OCI-LY1 (cell line): Measurements from ENCODE around the gene ADAM19.

Experiments used
- H2AFZ ChIP-seq: fragments of 200-600 bp; sonication (generic), shearing (Covaris generic); 2 replicates; pipeline ENCODE4 v1.6.0; 2014; ENCODE audit warnings: antibody characterized with exemption, mild to moderate bottlenecking, low read length
- H3F3A ChIP-seq: fragments of 200-600 bp; sonication (generic), shearing (Covaris generic); 2 replicates; pipeline ENCODE4 v1.6.0; 2014; ENCODE audit warnings: mild to moderate bottlenecking, antibody characterized with exemption, low read length, moderate library complexity; ENCODE audit not compliant: insufficient read depth
- H3K27ac ChIP-seq: fragments of 200-600 bp; sonication (generic); 2 replicates; pipeline ENCODE4 v1.5.1; 2014; ENCODE audit warnings: low read length, mixed run types, mild to moderate bottlenecking, low read depth; ENCODE audit not compliant: poor library complexity, severe bottlenecking
- H3K27me3 ChIP-seq: fragments of 200-600 bp; sonication (generic); 2 replicates; pipeline ENCODE4 v1.6.0; 2014; ENCODE audit warnings: antibody characterized with exemption, mild to moderate bottlenecking, low read length, moderate library complexity; ENCODE audit not compliant: insufficient read depth
- H3K36me3 ChIP-seq: fragments of 200-600 bp; sonication (generic); 2 replicates; pipeline ENCODE4 v1.6.1; 2014; ENCODE audit warnings: mild to moderate bottlenecking, antibody characterized with exemption, low read length, moderate library complexity, mixed read lengths; ENCODE audit not compliant: insufficient read depth
- H3K4me1 ChIP-seq: fragments of 200-600 bp; sonication (generic); 2 replicates; pipeline ENCODE4 v1.5.1; 2014; ENCODE audit warnings: mild to moderate bottlenecking, low read length, moderate library complexity; ENCODE audit not compliant: insufficient read depth, severe bottlenecking
- H3K4me2 ChIP-seq: fragments of 200-600 bp; sonication (generic), shearing (Covaris generic); 2 replicates; pipeline ENCODE4 v1.6.1; 2014; ENCODE audit warnings: low read length
- H3K4me3 ChIP-seq: fragments of 200-600 bp; sonication (generic); 2 replicates; pipeline ENCODE4 v1.5.1; 2014; ENCODE audit warnings: low read length, low read depth, mild to moderate bottlenecking, mixed read lengths; ENCODE audit not compliant: poor library complexity, severe bottlenecking
- H3K79me2 ChIP-seq: fragments of 200-600 bp; shearing (Covaris generic); 2 replicates; pipeline ENCODE4 v1.6.1; 2016; ENCODE audit warnings: mixed run types, low read length, mixed read lengths; ENCODE audit not compliant: insufficient read depth
- H3K9ac ChIP-seq: fragments of 200-600 bp; sonication (generic), shearing (Covaris generic); 2 replicates; pipeline ENCODE4 v1.6.1; 2014; ENCODE audit warnings: mild to moderate bottlenecking, low read length, mixed read lengths
- H3K9me2 ChIP-seq: fragments of 200-600 bp; sonication (generic), shearing (Covaris generic); 2 replicates; pipeline ENCODE4 v1.6.1; 2014; ENCODE audit warnings: low read depth, mild to moderate bottlenecking, low read length, mixed read lengths
- H3K9me3 ChIP-seq: fragments of 200-600 bp; shearing (Covaris generic); 2 replicates; pipeline ENCODE4 v1.6.1; 2014; ENCODE audit warnings: low read length, mixed read lengths
- H4K20me1 ChIP-seq: fragments of 200-600 bp; sonication (generic), shearing (Covaris generic); 2 replicates; pipeline ENCODE4 v1.6.0; 2016; ENCODE audit warnings: mild to moderate bottlenecking, low read length; ENCODE audit not compliant: insufficient read depth
- CTCF ChIP-seq: fragments of 200-600 bp; sonication (generic), shearing (Covaris generic); IDR thresholded peaks from 2 replicates; pipeline ENCODE4 v1.5.1; 2017; ENCODE audit warnings: mild to moderate bottlenecking, antibody characterized with exemption, low read length, moderate library complexity, mixed read lengths
- EZH2 ChIP-seq: fragments of 200-600 bp; sonication (generic), shearing (Covaris generic); IDR thresholded peaks from 2 replicates; pipeline ENCODE4 v1.8.0; 2017; ENCODE audit warnings: borderline replicate concordance, mixed run types, mild to moderate bottlenecking, antibody characterized with exemption, low read length, moderate library complexity, mixed read lengths

Gene ADAM19

GRCh38 chr5:157487358-157487757, 88.2 kb downstream of the ADAM19 start:
- Histone ChIP-seq H4K20me1 (no peaks in the 10 kb centered on the region), H3K9me3 (no peaks in the 10 kb centered on the region), H3K9ac (no peak overlapping the region), H3K27ac (peak overlapping the region; percentile 83), H3K27me3 (no peaks in the 10 kb centered on the region), H3K9me2 (no peaks in the 10 kb centered on the region), H3F3A (no peaks in the 10 kb centered on the region), H3K4me2 (no peak overlapping the region), H3K4me3 (no peak overlapping the region), H2AFZ (no peak overlapping the region), H3K36me3 (no peaks in the 10 kb centered on the region), H3K4me1 (peaks cover 40% of the 10 kb centered on the region), H3K79me2 (no peaks in the 10 kb centered on the region)
- TF ChIP-seq EZH2 (no peak), CTCF (no peak)

- peaks cover 40% of the 10 kb centered on the region for H3K4me1 ChIP-seq
- H4K20me1 ChIP-seq, result no peaks in the 10 kb centered on the region
- H3K9ac ChIP-seq, result peak overlapping the region; percentile 16; the same call in 1 of the 2 replicates
- no peaks in the 10 kb centered on the region for H3K9me3 ChIP-seq
- peak overlapping the region; percentile 6; the same call in 1 of the 2 replicates for H3K4me2 ChIP-seq
- H3K27me3 ChIP-seq, result no peaks in the 10 kb centered on the region
- peak overlapping the region; percentile 83 for H3K27ac ChIP-seq
- no peak overlapping the region for H2AFZ ChIP-seq
- H3K79me2 ChIP-seq, result no peaks in the 10 kb centered on the region
- TF ChIP-seq CTCF (no peak), EZH2 (no peak)
- no peaks in the 10 kb centered on the region for H3F3A ChIP-seq
- no peaks in the 10 kb centered on the region for H3K36me3 ChIP-seq
- H3K9me2 ChIP-seq, result no peaks in the 10 kb centered on the region
- no peak overlapping the region for H3K4me3 ChIP-seq
Observed at GRCh38 chr5:157486861-157487260, 88.7 kb downstream of the ADAM19 start.

- H3K79me2 ChIP-seq, result no peaks in the 10 kb centered on the region
- no peaks in the 10 kb centered on the region for H3K36me3 ChIP-seq
- H3K4me3 ChIP-seq, result no peak overlapping the region
- H3K9me2 ChIP-seq, result no peaks in the 10 kb centered on the region
- no peaks in the 10 kb centered on the region for H3F3A ChIP-seq
- TF ChIP-seq EZH2 (no peak), CTCF (no peak)
- H3K4me1 ChIP-seq, result peaks cover 44% of the 10 kb centered on the region
- H3K27me3 ChIP-seq, result no peaks in the 10 kb centered on the region
- H3K9me3 ChIP-seq, result no peaks in the 10 kb centered on the region
- no peaks in the 10 kb centered on the region for H4K20me1 ChIP-seq
- H3K9ac ChIP-seq, result peak overlapping the region; percentile 16; the same call in 1 of the 2 replicates
- peak overlapping the region; percentile 6; the same call in 1 of the 2 replicates for H3K4me2 ChIP-seq
- H3K27ac ChIP-seq, result peak overlapping the region; percentile 83
- H2AFZ ChIP-seq, result no peak overlapping the region
Observed at GRCh38 chr5:157486221-157486681, 89.3 kb downstream of the ADAM19 start.
